Activated T-helper 1 cell treated with anti-CD3 and anti-CD28 coated beads, Interleukin-12 subunit alpha, Interleukin-12 subunit beta, Interleukin-2, Interleukin-4 antibody, amounts not matched to agents 30 ng/mL and 10 ng/mL and 1 ng/mL, durations not matched to agents 14 hours and 24 hours and 36 hours (primary cell): Measurements from ENCODE around the gene MATK. TPM values are rescaled to one million over a fixed set of nuclear protein-coding genes. Genes with fewer than 3 reads are reported as not detected.

Source experiments
- DNase-seq: peaks from one replicate; pipeline ENCODE4 v3.0.0; 2021; ENCODE audit warnings: low spot score
- H3K27ac Mint-ChIP-seq: one replicate; pipeline ENCODE4 v1.8.0; 2021; ENCODE audit warnings: mild to moderate bottlenecking, mixed read lengths
- H3K27me3 Mint-ChIP-seq: one replicate; pipeline ENCODE4 v1.8.0; 2022; ENCODE audit warnings: mild to moderate bottlenecking, moderate library complexity, mixed read lengths; ENCODE audit not compliant: insufficient read depth
- H3K36me3 Mint-ChIP-seq: one replicate; pipeline ENCODE4 v1.8.0; 2021; ENCODE audit warnings: low read depth, mixed read lengths
- H3K4me1 Mint-ChIP-seq: one replicate; pipeline ENCODE4 v1.8.0; 2021; ENCODE audit warnings: low read depth, mixed read lengths
- H3K4me3 Mint-ChIP-seq: one replicate; pipeline ENCODE4 v1.8.0; 2021; ENCODE audit warnings: mild to moderate bottlenecking, moderate library complexity, mixed read lengths
- H3K9me3 Mint-ChIP-seq: one replicate; pipeline ENCODE4 v1.8.0; 2021; ENCODE audit warnings: mixed read lengths
- intact Hi-C: fragments of 100-400 bp; cut with micrococcal nuclease; formaldehyde crosslinking; loops from one replicate; pipeline ENCODE4 v1.15.1; 2024
- total RNA-seq: library from RNA; stranded (reverse); gene quantifications from 2 replicates; pipeline ENCODE4 v1.2.3, GENCODE V29; 2022

MATK gene
- total RNA-seq, 1 donor from 2014 or later, result 21.5 TPM

- H3K4me3 Mint-ChIP-seq, result no peak overlapping the region
Measured at GRCh38 chr19:3737487-3738205, 48.5 kb downstream of the MATK start.

GRCh38 chr19:3736106-3736724 is 50.0 kb downstream of the MATK start:
- DNase-seq, result no peak
- no peaks in the 10 kb centered on the region for H3K9me3 Mint-ChIP-seq
- no peak overlapping the region for H3K4me3 Mint-ChIP-seq
- H3K4me1 Mint-ChIP-seq, result no peaks in the 10 kb centered on the region
- intact Hi-C loops, result no loop called here
- H3K27me3 Mint-ChIP-seq, result peaks cover 1% of the 10 kb centered on the region
- no peak overlapping the region for H3K27ac Mint-ChIP-seq
- no peaks in the 10 kb centered on the region for H3K36me3 Mint-ChIP-seq

More at GRCh38 chr19:3737487-3738205, 48.5 kb downstream of the MATK start:
- intact Hi-C loops, result no loop called here
- DNase-seq, result no peak
- Mint-ChIP-seq H3K27ac (no peak overlapping the region), H3K27me3 (peaks cover 1% of the 10 kb centered on the region), H3K4me1 (no peaks in the 10 kb centered on the region), H3K36me3 (no peaks in the 10 kb centered on the region), H3K9me3 (no peaks in the 10 kb centered on the region)

GRCh38 chr19:3734310-3734600 is 51.9 kb downstream of the MATK start:
- no peaks in the 10 kb centered on the region for H3K4me1 Mint-ChIP-seq
- peaks cover 1% of the 10 kb centered on the region for H3K27me3 Mint-ChIP-seq
- no peak for DNase-seq
- intact Hi-C loops, result no loop called here
- H3K9me3 Mint-ChIP-seq, result no peaks in the 10 kb centered on the region
- no peak overlapping the region for H3K27ac Mint-ChIP-seq
- H3K4me3 Mint-ChIP-seq, result no peak overlapping the region
- H3K36me3 Mint-ChIP-seq, result no peaks in the 10 kb centered on the region

DNA sequence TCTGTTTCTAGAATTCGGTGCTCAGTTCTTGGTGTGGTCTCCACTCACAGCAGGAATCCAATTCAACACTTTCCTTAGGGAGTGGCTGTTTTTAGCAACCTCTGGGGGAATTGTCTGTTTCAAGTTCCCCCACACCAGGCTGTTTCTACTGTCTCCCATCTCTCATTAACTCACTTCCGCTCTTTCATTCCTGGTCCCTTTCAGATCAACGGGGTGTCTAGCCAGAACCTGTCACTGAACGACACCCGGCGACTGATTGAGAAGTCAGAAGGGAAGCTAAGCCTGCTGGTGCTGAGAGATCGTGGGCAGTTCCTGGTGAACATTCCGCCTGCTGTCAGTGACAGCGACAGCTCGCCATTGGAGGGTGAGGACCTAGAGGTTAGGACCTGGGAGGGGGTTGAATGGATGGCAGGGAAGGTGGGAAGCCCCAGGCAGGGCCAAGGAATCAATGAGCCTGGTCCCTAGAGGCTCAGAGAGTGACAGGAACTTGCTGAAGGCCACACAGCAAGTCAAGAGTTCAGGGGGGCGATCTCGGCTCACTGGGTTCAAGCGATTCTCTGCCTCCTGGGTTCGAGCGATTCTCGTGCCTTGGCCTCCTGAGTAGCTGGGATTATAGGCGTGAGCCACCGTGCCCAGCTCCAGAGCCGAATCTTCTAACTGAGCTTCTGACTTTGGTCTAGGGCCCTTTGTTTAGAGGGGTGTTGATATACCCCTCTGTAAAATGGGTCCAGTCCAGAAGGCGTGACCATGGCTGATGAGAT is 52.5 kb downstream of the MATK start:
- Mint-ChIP-seq H3K27me3 (peaks cover 1% of the 10 kb centered on the region), H3K9me3 (no peaks in the 10 kb centered on the region), H3K27ac (no peak overlapping the region), H3K4me3 (no peak overlapping the region), H3K36me3 (no peaks in the 10 kb centered on the region), H3K4me1 (no peaks in the 10 kb centered on the region)
- intact Hi-C loops, result no loop called here
- no peak for DNase-seq

DNA sequence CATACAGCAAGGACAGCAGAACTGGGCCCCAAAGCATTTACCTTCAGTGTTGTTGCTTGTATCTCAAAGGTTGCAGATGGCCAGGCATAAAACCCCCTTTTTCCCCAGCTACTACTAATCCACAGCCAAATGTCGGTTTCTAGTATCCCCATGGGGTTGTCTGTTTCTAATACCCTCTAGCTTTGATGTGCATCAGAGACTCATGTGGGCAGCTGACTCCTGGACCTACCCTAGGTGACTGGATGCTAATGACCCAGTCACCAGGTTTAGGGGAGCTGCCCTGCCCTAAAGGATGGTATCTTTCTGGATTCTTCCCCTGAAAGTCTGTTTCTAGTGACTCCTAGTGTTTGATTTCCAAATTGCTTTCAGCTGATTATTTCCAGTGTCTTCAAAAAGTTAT is 54.1 kb downstream of the MATK start:
- Mint-ChIP-seq H3K27me3 (peaks cover 1% of the 10 kb centered on the region), H3K27ac (no peak overlapping the region), H3K36me3 (no peaks in the 10 kb centered on the region), H3K4me3 (no peak overlapping the region), H3K4me1 (no peaks in the 10 kb centered on the region), H3K9me3 (no peaks in the 10 kb centered on the region)
- intact Hi-C loops, result no loop called here
- no peak for DNase-seq

- no peak for DNase-seq
- no peaks in the 10 kb centered on the region for H3K9me3 Mint-ChIP-seq
- H3K27me3 Mint-ChIP-seq, result peaks cover 1% of the 10 kb centered on the region
- H3K27ac Mint-ChIP-seq, result no peak overlapping the region
- intact Hi-C loops, result no loop called here
- no peaks in the 10 kb centered on the region for H3K4me1 Mint-ChIP-seq
- no peaks in the 10 kb centered on the region for H3K36me3 Mint-ChIP-seq
- no peak overlapping the region for H3K4me3 Mint-ChIP-seq
Measured at GRCh38 chr19:3730457-3730958, 55.7 kb downstream of the MATK start.

Other genes starting within 250 kb of the MATK start
- gene TEKTIP1, start 247.2 kb downstream of the MATK start, total RNA-seq, result 1.4 and 1.7 TPM in 2 replicates
- 126 and 136 TPM in 2 replicates for gene MFSD12, start 228.8 kb downstream of the MATK start, total RNA-seq
- gene HMG20B, start 213.4 kb downstream of the MATK start, total RNA-seq, result 56.4 and 63.0 TPM in 2 replicates
- 0.31 and 0.39 TPM in 2 replicates for gene GIPC3, start 200.9 kb downstream of the MATK start, total RNA-seq
- gene TBXA2R, start 179.5 kb downstream of the MATK start, total RNA-seq, result 0.47 and 1.0 TPM in 2 replicates
- 37.2 and 40.8 TPM in 2 replicates for gene CACTIN, start 159.6 kb downstream of the MATK start, total RNA-seq
- 24.5 and 28.0 TPM in 2 replicates for gene PIP5K1C, start 85.9 kb downstream of the MATK start, total RNA-seq
- 0.08 TPM in 1 of 2 replicates, not detected in the other for gene TJP3, start 78.0 kb downstream of the MATK start, total RNA-seq
- gene APBA3, start 24.7 kb downstream of the MATK start, total RNA-seq, result 45.4 and 48.9 TPM in 2 replicates
- 88.2 and 94.7 TPM in 2 replicates for gene MRPL54, start 23.7 kb downstream of the MATK start, total RNA-seq
- gene RAX2, start 14.2 kb downstream of the MATK start, total RNA-seq, result not detected in 2 replicates
- 0.39 TPM in 1 of 2 replicates, not detected in the other for gene ZFR2, start 82.7 kb upstream of the MATK start, total RNA-seq
- not detected in 2 replicates for gene ATCAY, start 94.3 kb upstream of the MATK start, total RNA-seq
- not detected in 2 replicates for gene NMRK2, start 146.7 kb upstream of the MATK start, total RNA-seq
- gene DAPK3, start 184.7 kb upstream of the MATK start, total RNA-seq, result 47.2 and 47.3 TPM in 2 replicates
- gene EEF2, start 199.1 kb upstream of the MATK start, total RNA-seq, result 2,359 TPM in 2 replicates
- 37.6 and 41.0 TPM in 2 replicates for gene PIAS4, start 221.4 kb upstream of the MATK start, total RNA-seq